Activated T-cell treated with anti-CD3 and anti-CD28 coated beads, Interleukin-2, amount 50 U/mL, for 72 hours (primary cell): Measurements from ENCODE around the gene S1PR1. TPM values are rescaled to one million over a fixed set of nuclear protein-coding genes. Genes with fewer than 3 reads are reported as not detected.

Experiments used
- ATAC-seq, 2 donors: fragments of 150-1000 bp; cut with Tn5 transposase; replicated peaks in 1 of 2; 2 replicates each; pipeline ENCODE4 v1.10.0; 2021; ENCODE audit warnings: moderate library complexity in 2 of 2, mild to moderate bottlenecking in 1 of 2
- DNase-seq, 2 donors: peaks; one replicate each; pipeline ENCODE4 v3.0.0; 2021 to 2022; ENCODE audit warnings: mixed read lengths in 1 of 2
- H3K27ac Mint-ChIP-seq: one replicate; pipeline ENCODE4 v1.8.0; 2022; ENCODE audit warnings: mild to moderate bottlenecking, moderate library complexity, mixed read lengths
- H3K27me3 Mint-ChIP-seq: one replicate; pipeline ENCODE4 v1.8.0; 2022; ENCODE audit warnings: low read depth, mixed read lengths
- H3K36me3 Mint-ChIP-seq, 2 donors: one replicate each; pipeline ENCODE4 v1.8.0; 2022; ENCODE audit warnings: mixed read lengths in 2 of 2, mild to moderate bottlenecking in 1 of 2; ENCODE audit not compliant: insufficient read depth in 2 of 2
- H3K4me1 Mint-ChIP-seq: one replicate; pipeline ENCODE4 v1.8.0; 2022; ENCODE audit warnings: low read depth, mixed read lengths
- H3K4me3 Mint-ChIP-seq, 2 donors: one replicate each; pipeline ENCODE4 v1.8.0; 2022; ENCODE audit warnings: mild to moderate bottlenecking in 2 of 2, mixed read lengths in 2 of 2, moderate library complexity in 2 of 2
- H3K9me3 Mint-ChIP-seq, 2 donors: one replicate each; pipeline ENCODE4 v1.8.0; 2022; ENCODE audit warnings: mixed read lengths in 2 of 2
- total RNA-seq, 2 donors: library from RNA; stranded (reverse); gene quantifications; one replicate each; pipeline ENCODE4 v1.2.3, GENCODE V29; 2022

The S1PR1 gene
- total RNA-seq, 2 donors from 2014 or later = 135 to 157 TPM

DNA sequence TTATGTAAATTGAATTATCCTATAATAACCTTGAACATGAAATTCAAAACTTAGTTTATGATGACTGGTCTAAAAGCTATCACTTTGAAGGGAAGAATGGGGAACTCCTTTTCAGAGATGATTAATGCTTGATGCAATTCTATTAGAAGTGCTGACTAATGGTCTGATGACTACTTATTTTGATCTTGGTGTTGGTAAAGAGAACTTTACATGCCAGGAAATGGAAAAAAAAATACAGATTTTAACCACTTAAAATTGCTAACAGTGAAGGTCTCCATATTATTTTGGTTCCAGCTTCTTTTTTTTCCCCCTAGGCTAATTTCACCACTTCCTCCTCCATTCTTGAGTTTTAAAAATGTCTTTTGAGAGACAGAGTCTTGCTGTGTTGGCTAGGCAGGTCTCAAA, 22.9 kb downstream of the S1PR1 start:
- ATAC-seq (peak; percentile 50 to 59), DNase-seq (no peak)
- Mint-ChIP-seq H3K27me3 (no peaks in the 10 kb centered on the region), H3K4me3 (peak overlapping the region; percentile 38 to 80), H3K27ac (peak overlapping the region; percentile 92), H3K36me3 (no peaks in the 10 kb centered on the region), H3K9me3 (no peaks in the 10 kb centered on the region), H3K4me1 (peaks cover 66% of the 10 kb centered on the region)

DNA sequence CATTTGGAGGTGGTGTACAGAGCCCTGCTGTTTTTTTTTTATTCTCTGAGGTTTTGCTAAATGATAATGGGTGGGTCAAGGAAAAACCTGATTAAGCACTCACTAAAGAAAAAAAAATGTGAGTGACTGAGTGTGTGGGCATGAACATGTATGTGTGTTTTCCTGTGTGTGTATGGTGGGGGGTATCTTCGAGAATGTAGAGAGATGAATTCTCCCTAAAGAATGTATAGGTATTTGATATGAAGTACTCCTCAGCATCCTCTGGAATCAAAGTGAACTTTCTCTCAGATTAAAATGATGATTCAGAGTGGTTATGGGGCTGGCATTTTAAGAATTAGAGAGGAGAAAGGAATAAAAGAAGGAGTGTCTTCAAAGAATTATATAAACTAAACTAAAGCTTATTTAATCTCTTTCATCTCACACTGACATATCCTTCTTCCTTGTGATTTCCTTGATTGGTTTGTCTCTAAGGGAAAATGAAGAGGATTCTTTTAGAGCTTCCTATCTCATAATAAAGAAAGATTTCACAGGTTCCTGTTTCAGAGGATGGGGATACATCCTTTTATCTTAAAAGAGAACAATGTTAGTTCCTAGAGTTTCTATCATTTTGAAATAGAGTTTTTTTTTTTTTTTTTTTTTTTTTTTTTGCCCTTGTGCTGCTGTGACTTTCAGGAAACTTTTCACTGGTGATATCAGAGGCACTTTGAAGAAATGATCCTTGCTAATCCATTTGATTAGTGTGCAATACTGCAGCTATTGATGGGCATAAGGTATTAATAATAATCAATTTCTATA, 23.9 kb downstream of the S1PR1 start:
- DNase-seq = no peak
- H3K4me1 Mint-ChIP-seq = peaks cover 76% of the 10 kb centered on the region
- H3K36me3 Mint-ChIP-seq = no peaks in the 10 kb centered on the region
- peak overlapping the region; percentile 92 for H3K27ac Mint-ChIP-seq
- ATAC-seq = no peak
- H3K27me3 Mint-ChIP-seq = no peaks in the 10 kb centered on the region
- H3K9me3 Mint-ChIP-seq = no peaks in the 10 kb centered on the region
- peak overlapping the region; percentile 33 to 80 for H3K4me3 Mint-ChIP-seq

DNA sequence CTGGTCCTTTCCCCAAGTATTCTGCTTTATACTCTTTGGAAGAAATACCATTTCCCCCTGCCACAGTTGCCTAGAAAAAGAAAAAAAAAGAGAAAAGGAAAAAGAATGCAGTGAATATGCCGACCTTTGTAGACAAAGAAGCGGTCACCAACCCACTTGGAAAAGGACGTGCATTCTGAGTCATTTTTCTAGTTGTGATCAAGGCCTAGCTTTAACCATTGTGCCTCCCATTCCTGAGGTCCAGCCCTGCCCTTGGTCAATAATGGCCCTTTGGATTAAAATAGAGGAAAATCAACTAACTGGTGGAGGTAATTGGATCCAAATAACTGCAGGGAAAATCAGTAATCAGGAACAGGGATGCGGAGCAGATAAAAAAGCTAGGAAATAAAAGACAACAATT, 24.8 kb downstream of the S1PR1 start:
- Mint-ChIP-seq H3K9me3 (no peaks in the 10 kb centered on the region), H3K36me3 (no peaks in the 10 kb centered on the region), H3K4me1 (peaks cover 77% of the 10 kb centered on the region), H3K4me3 (peak overlapping the region; percentile 45 to 72), H3K27ac (peak overlapping the region; percentile 91), H3K27me3 (no peaks in the 10 kb centered on the region)
- DNase-seq (no peak), ATAC-seq (no peak)

DNA sequence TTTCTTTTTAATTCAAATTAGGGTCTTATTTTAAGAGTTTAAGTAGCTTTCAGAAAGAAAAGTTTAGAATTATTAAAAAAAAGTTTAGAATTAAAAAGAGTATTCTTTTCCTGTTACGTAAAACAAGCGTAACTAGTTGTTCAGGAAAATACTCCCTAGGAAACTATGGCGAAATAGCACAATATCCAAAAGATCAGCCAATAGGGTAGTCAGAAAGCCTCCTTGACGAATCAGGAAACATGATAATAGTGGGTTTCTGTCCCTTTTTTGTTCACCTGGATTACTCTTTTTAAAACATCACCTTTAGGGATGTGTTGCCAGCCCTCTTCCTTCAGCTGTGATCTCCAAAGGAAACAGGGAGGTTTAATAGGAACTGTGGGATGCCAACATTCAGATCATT, 25.2 kb downstream of the S1PR1 start:
- ATAC-seq (no peak), DNase-seq (no peak)
- H3K4me1 Mint-ChIP-seq = peaks cover 78% of the 10 kb centered on the region
- H3K9me3 Mint-ChIP-seq = no peaks in the 10 kb centered on the region
- no peaks in the 10 kb centered on the region for H3K27me3 Mint-ChIP-seq
- H3K36me3 Mint-ChIP-seq = no peaks in the 10 kb centered on the region
- peak overlapping the region; percentile 52 to 81 for H3K4me3 Mint-ChIP-seq
- peak overlapping the region; percentile 90 for H3K27ac Mint-ChIP-seq

DNA sequence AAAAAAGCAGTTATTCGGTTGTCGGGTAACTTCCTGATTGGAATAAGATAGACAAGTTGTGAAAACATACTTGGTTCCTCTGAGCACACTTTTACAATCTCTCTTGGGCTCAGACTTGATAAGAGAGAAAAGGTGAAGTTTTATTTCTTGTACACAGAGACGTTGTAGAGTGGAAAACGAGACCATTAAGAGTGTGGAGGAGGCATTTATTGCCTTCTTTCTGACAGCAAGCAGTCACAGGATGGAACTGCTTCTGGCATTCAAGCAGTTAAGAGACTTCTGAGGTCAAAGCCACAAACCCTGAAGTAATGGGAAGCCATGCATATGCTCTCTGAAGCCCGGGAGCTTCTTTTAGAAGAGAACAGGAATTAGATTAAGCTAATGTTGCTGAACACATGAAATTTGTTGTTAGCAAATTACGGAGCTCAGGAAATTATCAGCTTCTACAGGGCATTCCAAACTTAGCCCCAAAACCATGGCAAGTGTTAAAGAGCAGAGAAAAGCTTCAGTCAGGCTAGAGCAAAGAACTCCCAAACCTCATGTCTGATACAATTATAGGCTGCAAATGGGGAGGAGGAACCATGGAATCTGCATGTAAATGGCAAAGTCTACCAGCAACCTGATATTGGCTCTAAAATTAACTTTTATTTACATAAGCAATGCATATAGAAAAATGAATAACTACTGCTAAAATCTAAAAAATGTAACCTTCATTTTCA, 26.0 kb downstream of the S1PR1 start:
- no peaks in the 10 kb centered on the region for H3K36me3 Mint-ChIP-seq
- H3K27me3 Mint-ChIP-seq = no peaks in the 10 kb centered on the region
- peak overlapping the region; percentile 90 for H3K27ac Mint-ChIP-seq
- H3K4me1 Mint-ChIP-seq = peaks cover 78% of the 10 kb centered on the region
- DNase-seq (no peak), ATAC-seq (peak; percentile 24)
- no peaks in the 10 kb centered on the region for H3K9me3 Mint-ChIP-seq
- H3K4me3 Mint-ChIP-seq = peak overlapping the region; percentile 52 to 81

DNA sequence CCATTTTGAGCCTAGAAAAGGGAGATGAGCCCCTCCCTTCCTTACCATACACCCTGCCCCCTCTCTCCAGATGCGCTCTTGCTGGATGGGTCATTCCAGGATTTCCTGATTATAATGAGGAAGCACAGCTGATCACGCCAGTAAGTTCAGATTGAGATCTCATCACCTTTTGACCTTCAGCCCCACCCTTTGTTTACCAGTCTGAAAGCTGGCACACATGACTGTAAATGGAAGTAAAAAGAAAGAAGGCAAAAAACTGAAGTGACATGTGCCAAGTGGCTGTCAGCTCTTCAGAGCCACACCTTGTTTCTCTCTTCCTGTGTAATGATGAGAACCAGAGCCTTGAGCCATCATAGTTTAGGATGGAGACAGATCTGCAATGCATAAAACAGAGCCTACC, 27.9 kb downstream of the S1PR1 start:
- Mint-ChIP-seq H3K4me1 (peaks cover 66% of the 10 kb centered on the region), H3K27ac (peak overlapping the region; percentile 44), H3K36me3 (no peaks in the 10 kb centered on the region), H3K4me3 (peak overlapping the region; percentile 70 to 84), H3K27me3 (no peaks in the 10 kb centered on the region), H3K9me3 (no peaks in the 10 kb centered on the region)
- no peak for DNase-seq
- peak; percentile 43 to 77 for ATAC-seq

DNA sequence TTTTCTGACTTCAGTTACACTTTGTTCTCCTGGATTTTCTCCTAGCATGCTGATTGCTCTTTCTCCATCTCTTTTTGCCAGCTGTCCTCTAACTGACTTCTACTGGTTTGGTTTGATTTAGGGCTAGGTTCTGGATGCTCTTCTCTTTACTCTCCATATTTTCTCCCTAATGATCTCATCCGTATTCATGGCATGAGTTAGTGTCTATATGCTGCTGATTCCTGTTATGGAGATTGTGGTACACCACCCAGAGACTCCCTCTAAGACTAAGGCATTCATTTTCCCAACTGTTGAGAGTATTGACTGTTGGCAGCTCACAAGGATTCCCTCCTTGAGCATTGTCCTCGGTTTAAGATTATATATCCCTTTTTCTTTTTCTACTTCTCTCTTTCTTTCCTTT, 28.9 kb downstream of the S1PR1 start:
- Mint-ChIP-seq H3K4me3 (peak overlapping the region in 1 of 2 donors; percentile 84), H3K9me3 (no peaks in the 10 kb centered on the region), H3K36me3 (no peaks in the 10 kb centered on the region), H3K27me3 (no peaks in the 10 kb centered on the region), H3K27ac (peak overlapping the region; percentile 9), H3K4me1 (peaks cover 56% of the 10 kb centered on the region)
- ATAC-seq = no peak
- DNase-seq = no peak

DNA sequence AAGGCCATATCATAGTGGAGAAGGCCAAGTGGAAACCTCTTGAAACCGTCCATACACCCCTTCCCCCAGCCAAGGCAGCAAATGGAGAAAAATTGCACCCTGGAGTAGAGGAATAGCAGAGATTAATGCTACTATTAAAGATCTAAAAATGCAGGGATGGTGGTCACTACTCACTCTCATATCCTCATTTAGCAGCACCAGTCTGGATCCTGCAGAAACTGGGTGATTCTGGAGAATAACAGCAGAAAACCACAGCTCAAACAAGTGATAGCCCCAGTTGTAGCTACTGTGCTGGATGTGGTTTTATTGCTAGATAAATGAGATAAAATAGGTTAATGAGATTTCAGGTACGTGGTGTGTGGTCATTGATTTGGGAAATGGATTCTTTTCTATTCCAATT, 30.3 kb downstream of the S1PR1 start:
- Mint-ChIP-seq H3K27me3 (no peaks in the 10 kb centered on the region), H3K27ac (no peak overlapping the region), H3K36me3 (peaks cover under 1 to 3% of the 10 kb centered on the region in 2 donors), H3K9me3 (no peaks in the 10 kb centered on the region), H3K4me1 (peaks cover 48% of the 10 kb centered on the region), H3K4me3 (no peak overlapping the region)
- DNase-seq = no peak
- no peak for ATAC-seq

DNA sequence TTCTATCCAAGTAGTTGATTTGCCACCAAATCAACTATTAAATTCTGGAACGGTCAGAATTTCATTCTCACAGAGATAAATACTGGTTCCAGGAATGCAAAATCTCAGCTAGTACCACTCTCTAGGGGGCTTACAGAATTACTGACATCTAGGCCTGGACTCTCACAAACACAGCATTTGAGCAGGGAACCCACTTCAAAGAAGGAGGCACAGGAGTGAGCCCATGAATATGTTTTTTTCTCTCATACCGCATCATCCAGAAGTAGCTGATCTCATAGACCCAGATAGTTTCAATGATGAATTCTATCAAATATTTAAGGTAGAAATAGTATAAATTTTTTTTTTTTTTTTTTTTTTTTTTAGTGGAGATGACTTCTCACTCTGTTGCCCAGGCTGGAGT, 32.1 kb downstream of the S1PR1 start:
- Mint-ChIP-seq H3K27me3 (no peaks in the 10 kb centered on the region), H3K4me1 (peaks cover 38% of the 10 kb centered on the region), H3K4me3 (no peak overlapping the region), H3K9me3 (peaks cover 0 to 1% of the 10 kb centered on the region in 2 donors), H3K36me3 (peaks cover 3 to 14% of the 10 kb centered on the region in 2 donors), H3K27ac (no peak overlapping the region)
- DNase-seq (no peak), ATAC-seq (no peak)

DNA sequence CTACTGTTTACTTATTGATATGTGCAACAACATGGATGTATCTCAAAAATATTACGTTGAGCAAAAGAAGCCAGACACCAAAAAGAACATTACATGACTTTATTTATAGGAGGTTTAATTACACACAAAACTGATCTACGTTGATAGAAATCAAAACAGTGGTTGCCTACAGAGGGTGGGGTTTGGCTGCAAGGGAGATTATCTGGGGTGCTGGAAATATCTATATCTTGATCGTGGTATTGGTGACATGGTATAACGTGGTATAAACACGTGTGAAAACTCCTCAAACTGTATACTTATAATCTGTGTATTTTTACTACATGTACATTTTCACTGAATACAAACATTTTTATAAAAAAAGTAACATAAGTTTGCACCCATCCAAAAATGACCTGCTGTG, 38.9 kb downstream of the S1PR1 start:
- H3K27me3 Mint-ChIP-seq = no peaks in the 10 kb centered on the region
- no peak overlapping the region for H3K4me3 Mint-ChIP-seq
- peaks cover 0 to 1% of the 10 kb centered on the region in 2 donors for H3K9me3 Mint-ChIP-seq
- no peak overlapping the region for H3K27ac Mint-ChIP-seq
- H3K36me3 Mint-ChIP-seq = peaks cover 3 to 14% of the 10 kb centered on the region in 2 donors
- DNase-seq = no peak
- H3K4me1 Mint-ChIP-seq = peaks cover 48% of the 10 kb centered on the region
- no peak for ATAC-seq

DNA sequence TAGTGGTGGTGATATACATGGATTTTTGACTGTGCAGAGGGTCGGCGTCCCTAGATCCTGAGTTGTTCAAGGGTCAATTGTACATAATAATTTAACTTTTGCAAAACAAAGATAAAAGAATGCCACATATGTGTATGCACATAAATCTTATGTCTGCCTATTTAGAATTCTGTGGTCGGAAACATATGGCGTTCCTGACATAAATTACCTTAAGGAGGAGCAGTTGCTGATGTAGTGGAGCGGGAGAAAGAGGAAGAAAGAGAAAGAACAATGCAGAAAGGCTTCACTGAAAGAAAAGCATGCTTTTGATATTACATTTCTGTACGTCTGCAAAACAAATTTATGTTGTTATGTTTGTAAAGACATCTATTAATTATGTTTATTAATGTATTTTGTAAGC, 40.0 kb downstream of the S1PR1 start:
- Mint-ChIP-seq H3K4me1 (peaks cover 57% of the 10 kb centered on the region), H3K27me3 (no peaks in the 10 kb centered on the region), H3K9me3 (peaks cover 0 to 1% of the 10 kb centered on the region in 2 donors), H3K27ac (no peak overlapping the region), H3K4me3 (no peak overlapping the region), H3K36me3 (peaks cover 3 to 11% of the 10 kb centered on the region in 2 donors)
- ATAC-seq (no peak), DNase-seq (no peak)

DNA sequence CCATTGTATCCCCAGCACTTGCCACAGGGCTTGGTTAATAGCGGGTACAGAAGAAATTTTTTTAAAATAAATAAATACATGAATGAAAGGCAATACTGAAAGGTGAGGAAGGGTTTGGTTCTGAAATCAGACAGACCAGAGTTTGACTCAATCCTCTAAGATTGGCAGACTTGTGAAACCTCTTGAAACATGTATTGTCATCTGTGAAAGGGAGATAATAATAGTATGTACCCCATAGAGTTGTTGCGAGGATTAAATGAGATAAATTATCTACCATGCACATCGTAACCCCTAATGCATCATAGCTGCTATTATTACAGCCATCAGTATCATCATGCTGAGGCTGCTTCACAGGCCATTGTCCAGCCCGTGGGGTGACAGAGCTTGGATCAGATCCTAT, 41.4 kb downstream of the S1PR1 start:
- Mint-ChIP-seq H3K4me1 (peaks cover 71% of the 10 kb centered on the region), H3K27me3 (no peaks in the 10 kb centered on the region), H3K36me3 (peaks cover 0 to 6% of the 10 kb centered on the region in 2 donors), H3K9me3 (peaks cover 0 to 1% of the 10 kb centered on the region in 2 donors), H3K27ac (peak overlapping the region; percentile 79), H3K4me3 (peak overlapping the region in 1 of 2 donors; percentile 70)
- ATAC-seq (peak; percentile 52 to 58), DNase-seq (no peak)

DNA sequence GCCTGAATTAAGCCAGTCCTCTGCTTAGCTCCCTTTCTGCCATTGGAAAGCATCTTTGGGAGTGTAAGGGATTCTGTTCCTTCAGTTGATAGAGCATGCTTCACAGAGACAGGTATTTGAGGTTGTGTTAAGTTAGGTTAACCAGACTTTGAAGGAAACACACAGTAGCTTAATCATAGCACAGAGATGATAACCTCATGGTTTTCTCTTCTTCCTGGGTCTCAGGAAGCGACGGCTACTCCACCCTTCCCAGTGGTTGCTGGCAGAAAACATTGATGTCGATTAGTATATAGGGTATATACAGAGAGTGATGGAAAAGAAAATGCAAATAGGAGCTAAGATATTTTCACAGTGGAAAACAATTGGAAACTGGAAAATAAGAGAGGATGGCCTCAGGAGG, 42.0 kb downstream of the S1PR1 start:
- Mint-ChIP-seq H3K4me3 (peak overlapping the region; percentile 13 to 70), H3K36me3 (no peaks in the 10 kb centered on the region), H3K9me3 (no peaks in the 10 kb centered on the region), H3K27ac (peak overlapping the region; percentile 79), H3K4me1 (peaks cover 77% of the 10 kb centered on the region), H3K27me3 (no peaks in the 10 kb centered on the region)
- ATAC-seq (peak; percentile 57 to 59), DNase-seq (no peak)
